Measurements from ENCODE around the gene ITM2C.

- TF ChIP-seq POLR2A (IDR thresholded peaks at IDR 0.05; ENCODE audit: low read length), result no peak
- no peak for TF ChIP-seq GATA1 (IDR thresholded peaks at IDR 0.05; ENCODE audit: low read depth, low read length)
Measured at GRCh38 chr2:230916218-230916617, 51.5 kb downstream of the ITM2C start.

All from erythroblast (primary cell).